PC-3 (cell line): Measurements from ENCODE around the gene HORMAD1.

Experiments used
- CTCF ChIP-seq: fragments of 300-600 bp; sonication (generic); conservative IDR thresholded peaks from 2 replicates; pipeline ENCODE4 v1.5.1; 2017; ENCODE audit warnings: antibody characterized with exemption, low read depth, mild to moderate bottlenecking, low read length
- EZH2phosphoT487 ChIP-seq: fragments of 300-600 bp; sonication (generic); IDR thresholded peaks from 2 replicates; pipeline ENCODE4 v1.6.1; 2018; ENCODE audit warnings: mild to moderate bottlenecking, antibody characterized with exemption, low read length, borderline replicate concordance

DNA sequence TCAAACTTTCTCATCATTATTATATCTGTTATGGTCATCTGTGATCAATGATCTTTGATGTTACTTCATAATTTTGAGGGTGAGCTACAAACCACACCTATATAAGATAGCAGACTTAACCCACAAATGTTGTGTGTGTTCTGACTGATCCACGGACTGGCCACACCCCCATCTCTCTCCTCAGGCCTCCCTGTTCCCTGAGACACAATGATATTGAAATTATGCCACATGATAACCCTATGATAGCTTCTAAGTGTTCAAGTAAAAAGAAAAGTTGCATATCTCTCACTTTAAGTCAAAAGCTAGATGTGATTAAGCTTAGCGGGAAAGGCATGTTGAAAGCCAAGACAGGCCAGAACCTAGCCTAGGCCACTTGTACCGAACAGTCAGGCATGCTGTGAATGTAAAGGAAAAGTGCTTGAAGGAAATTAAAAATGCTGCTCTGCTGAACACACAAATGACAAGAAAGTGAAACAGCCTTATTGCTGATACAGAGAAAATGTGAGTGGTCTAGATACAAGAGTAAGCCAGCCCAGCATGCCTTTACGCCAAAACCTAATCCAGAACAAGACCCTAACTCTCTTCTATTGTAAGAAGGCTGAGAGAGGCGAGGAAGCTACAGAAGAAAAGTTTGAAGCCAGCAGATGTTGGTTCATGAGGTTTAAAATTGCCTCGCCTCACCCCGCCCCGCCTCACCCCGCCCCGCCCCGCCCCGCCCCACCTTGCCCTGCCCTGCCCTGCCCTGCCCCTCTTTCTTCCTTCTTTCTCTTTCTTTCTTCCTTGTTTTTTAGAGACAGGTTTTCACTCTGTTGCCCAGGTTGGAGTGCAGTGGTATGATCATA is 28.4 kb upstream of the HORMAD1 start:
- TF ChIP-seq CTCF = no peak
- no peak for TF ChIP-seq EZH2phosphoT487
